HL-60 (cell line): ENCODE measurements around the gene FANCE.

ENCODE experiments used
- GABPA ChIP-seq: IDR thresholded peaks from 2 replicates; pipeline ENCODE4 v1.6.1; 2012; ENCODE audit warnings: low read depth
- POLR2AphosphoS5 ChIP-seq: IDR thresholded peaks from 2 replicates; pipeline ENCODE4 v1.6.1; 2012; ENCODE audit warnings: low read depth
- SPI1 ChIP-seq: IDR thresholded peaks from 2 replicates; pipeline ENCODE4 v1.6.1; 2012; ENCODE audit warnings: low read depth, mild to moderate bottlenecking, borderline replicate concordance
- TF ChIP-seq, protein P1 (sequence below): IDR thresholded peaks from one replicate; pipeline ENCODE4 v1.5.1; 2011; ENCODE audit warnings: low read length, control low read depth, inconsistent platforms; ENCODE audit not compliant: insufficient read depth
- TF ChIP-seq, protein P2 (sequence below): IDR thresholded peaks from 2 replicates; pipeline ENCODE4 v1.6.1; 2012; ENCODE audit warnings: low read depth; ENCODE audit not compliant: insufficient replicate concordance

DNA sequence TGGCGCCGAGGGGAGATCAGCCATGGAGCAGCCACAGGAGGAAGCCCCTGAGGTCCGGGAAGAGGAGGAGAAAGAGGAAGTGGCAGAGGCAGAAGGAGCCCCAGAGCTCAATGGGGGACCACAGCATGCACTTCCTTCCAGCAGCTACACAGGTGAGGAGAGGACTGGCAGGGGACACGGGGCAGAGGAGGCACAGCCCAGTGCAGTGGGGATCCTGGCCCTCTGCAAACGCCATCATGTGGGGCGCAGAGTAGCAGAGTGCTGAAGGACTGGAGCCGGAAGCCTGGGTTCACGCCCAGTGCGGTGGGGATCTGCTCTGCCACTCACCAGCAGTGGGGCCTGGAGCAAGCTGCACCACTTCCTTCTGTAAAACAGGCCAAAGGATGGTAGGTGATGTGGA, 41.1 kb upstream of the FANCE start:
- TF ChIP-seq, protein P1, sequence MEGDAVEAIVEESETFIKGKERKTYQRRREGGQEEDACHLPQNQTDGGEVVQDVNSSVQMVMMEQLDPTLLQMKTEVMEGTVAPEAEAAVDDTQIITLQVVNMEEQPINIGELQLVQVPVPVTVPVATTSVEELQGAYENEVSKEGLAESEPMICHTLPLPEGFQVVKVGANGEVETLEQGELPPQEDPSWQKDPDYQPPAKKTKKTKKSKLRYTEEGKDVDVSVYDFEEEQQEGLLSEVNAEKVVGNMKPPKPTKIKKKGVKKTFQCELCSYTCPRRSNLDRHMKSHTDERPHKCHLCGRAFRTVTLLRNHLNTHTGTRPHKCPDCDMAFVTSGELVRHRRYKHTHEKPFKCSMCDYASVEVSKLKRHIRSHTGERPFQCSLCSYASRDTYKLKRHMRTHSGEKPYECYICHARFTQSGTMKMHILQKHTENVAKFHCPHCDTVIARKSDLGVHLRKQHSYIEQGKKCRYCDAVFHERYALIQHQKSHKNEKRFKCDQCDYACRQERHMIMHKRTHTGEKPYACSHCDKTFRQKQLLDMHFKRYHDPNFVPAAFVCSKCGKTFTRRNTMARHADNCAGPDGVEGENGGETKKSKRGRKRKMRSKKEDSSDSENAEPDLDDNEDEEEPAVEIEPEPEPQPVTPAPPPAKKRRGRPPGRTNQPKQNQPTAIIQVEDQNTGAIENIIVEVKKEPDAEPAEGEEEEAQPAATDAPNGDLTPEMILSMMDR = no peak
- TF ChIP-seq, protein P2, sequence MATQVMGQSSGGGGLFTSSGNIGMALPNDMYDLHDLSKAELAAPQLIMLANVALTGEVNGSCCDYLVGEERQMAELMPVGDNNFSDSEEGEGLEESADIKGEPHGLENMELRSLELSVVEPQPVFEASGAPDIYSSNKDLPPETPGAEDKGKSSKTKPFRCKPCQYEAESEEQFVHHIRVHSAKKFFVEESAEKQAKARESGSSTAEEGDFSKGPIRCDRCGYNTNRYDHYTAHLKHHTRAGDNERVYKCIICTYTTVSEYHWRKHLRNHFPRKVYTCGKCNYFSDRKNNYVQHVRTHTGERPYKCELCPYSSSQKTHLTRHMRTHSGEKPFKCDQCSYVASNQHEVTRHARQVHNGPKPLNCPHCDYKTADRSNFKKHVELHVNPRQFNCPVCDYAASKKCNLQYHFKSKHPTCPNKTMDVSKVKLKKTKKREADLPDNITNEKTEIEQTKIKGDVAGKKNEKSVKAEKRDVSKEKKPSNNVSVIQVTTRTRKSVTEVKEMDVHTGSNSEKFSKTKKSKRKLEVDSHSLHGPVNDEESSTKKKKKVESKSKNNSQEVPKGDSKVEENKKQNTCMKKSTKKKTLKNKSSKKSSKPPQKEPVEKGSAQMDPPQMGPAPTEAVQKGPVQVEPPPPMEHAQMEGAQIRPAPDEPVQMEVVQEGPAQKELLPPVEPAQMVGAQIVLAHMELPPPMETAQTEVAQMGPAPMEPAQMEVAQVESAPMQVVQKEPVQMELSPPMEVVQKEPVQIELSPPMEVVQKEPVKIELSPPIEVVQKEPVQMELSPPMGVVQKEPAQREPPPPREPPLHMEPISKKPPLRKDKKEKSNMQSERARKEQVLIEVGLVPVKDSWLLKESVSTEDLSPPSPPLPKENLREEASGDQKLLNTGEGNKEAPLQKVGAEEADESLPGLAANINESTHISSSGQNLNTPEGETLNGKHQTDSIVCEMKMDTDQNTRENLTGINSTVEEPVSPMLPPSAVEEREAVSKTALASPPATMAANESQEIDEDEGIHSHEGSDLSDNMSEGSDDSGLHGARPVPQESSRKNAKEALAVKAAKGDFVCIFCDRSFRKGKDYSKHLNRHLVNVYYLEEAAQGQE = no peak
- no peak for TF ChIP-seq POLR2AphosphoS5
- no peak; the same call in 1 of the 2 replicates for TF ChIP-seq GABPA
- TF ChIP-seq SPI1 = peak; percentile 99
